SK-N-SH (cell line): ENCODE data around the gene SPG21. TPM values are rescaled to one million over a fixed set of nuclear protein-coding genes. Genes with fewer than 3 reads are reported as not detected.

ENCODE experiments used
- CTCF ChIA-PET: fragments of 300-600, 350-600 bp; formaldehyde crosslinking; extraction: SDS; loops from one replicate; lab custom pipeline; 2021; lab: Yijun Ruan, JAX
- POLR2A ChIA-PET: fragments of 350-600 bp; sonication (Branson Sonifier 250); formaldehyde crosslinking; extraction: SDS; loops from one replicate; lab custom pipeline; 2020; ENCODE audit warnings: antibody characterized with exemption, inconsistent platforms; lab: Yijun Ruan, JAX
- DNase-seq: peaks from one replicate; pipeline ENCODE4 v3.0.0; 2012
- H2AFZ ChIP-seq: fragments of 200-600 bp; sonication (generic); 2 replicates; pipeline ENCODE4 v1.8.1; 2016; ENCODE audit warnings: antibody characterized with exemption, mild to moderate bottlenecking, low read depth
- H3F3A ChIP-seq: fragments of 200-600 bp; sonication (generic); replicated peaks from 2 replicates; pipeline ENCODE3; 2016; ENCODE audit warnings: antibody characterized with exemption, mild to moderate bottlenecking; ENCODE audit not compliant: insufficient read depth
- H3K27ac ChIP-seq, 2 experiments: fragments of 200-500 bp in 1 of 2; fragments of 200-600 bp in 1 of 2; sonication (Bioruptor generic) in 1 of 2; sonication (generic), shearing (Covaris generic) in 1 of 2; 2 replicates each; pipeline versions ENCODE4 v1.5.1 to v1.6.1; 2014 to 2016; ENCODE audit warnings: low read depth in 2 of 2, inconsistent platforms in 1 of 2, low read length in 1 of 2, mild to moderate bottlenecking in 1 of 2, mixed read lengths in 1 of 2
- H3K27me3 ChIP-seq: fragments of 200-600 bp; sonication (generic), shearing (Covaris generic); 2 replicates; pipeline ENCODE4 v1.6.1; 2016; ENCODE audit warnings: mixed run types; ENCODE audit not compliant: insufficient read depth
- H3K36me3 ChIP-seq, 2 experiments: fragments of 200-500 bp in 1 of 2; fragments of 200-600 bp in 1 of 2; sonication (Bioruptor generic) in 1 of 2; sonication (generic) in 1 of 2; replicated peaks in 1 of 2; 2 replicates each; pipeline versions ENCODE3 to v1.5.1; 2014 to 2016; ENCODE audit warnings: low read length in 1 of 2, mild to moderate bottlenecking in 1 of 2; ENCODE audit not compliant: insufficient read depth in 2 of 2, control insufficient read depth in 1 of 2
- H3K4me1 ChIP-seq, 2 experiments: fragments of 200-500 bp in 1 of 2; fragments of 200-600 bp in 1 of 2; sonication (Bioruptor generic) in 1 of 2; sonication (generic), shearing (Covaris generic) in 1 of 2; 2 replicates each; pipeline versions ENCODE4 v1.5.1 to v1.6.1; 2014 to 2016; ENCODE audit warnings: low read depth in 1 of 2, low read length in 1 of 2, mixed run types in 1 of 2; ENCODE audit not compliant: insufficient read depth in 2 of 2, control insufficient read depth in 1 of 2
- H3K4me2 ChIP-seq: fragments of 200-600 bp; sonication (generic), shearing (Covaris generic); 2 replicates; pipeline ENCODE4 v1.6.1; 2017; ENCODE audit warnings: mixed run types
- H3K4me3 ChIP-seq, 2 experiments: fragments of 200-500 bp in 1 of 2; fragments of 200-600 bp in 1 of 2; sonication (Bioruptor generic) in 1 of 2; sonication (generic), shearing (Covaris generic) in 1 of 2; 2 replicates each; pipeline versions ENCODE4 v1.5.1 to v1.8.1; 2014 to 2016; ENCODE audit warnings: low read depth in 2 of 2, inconsistent platforms in 1 of 2, low read length in 1 of 2, mild to moderate bottlenecking in 1 of 2, mixed read lengths in 1 of 2, moderate library complexity in 1 of 2
- H3K79me2 ChIP-seq: fragments of 200-600 bp; sonication (generic); 2 replicates; pipeline ENCODE4 v1.8.1; 2017; ENCODE audit warnings: mild to moderate bottlenecking; ENCODE audit not compliant: insufficient read depth
- H3K9ac ChIP-seq: fragments of 200-600 bp; sonication (generic); 2 replicates; pipeline ENCODE4 v1.6.1; 2017; ENCODE audit warnings: mixed run types
- H3K9me2 ChIP-seq: fragments of 200-600 bp; sonication (generic); 2 replicates; pipeline ENCODE4 v1.6.1; 2017; ENCODE audit warnings: mixed run types
- H3K9me3 ChIP-seq: fragments of 200-600 bp; sonication (generic); 2 replicates; pipeline ENCODE4 v1.6.1; 2017; ENCODE audit warnings: mixed run types, mild to moderate bottlenecking, moderate library complexity
- H4K20me1 ChIP-seq: fragments of 200-600 bp; sonication (generic); 2 replicates; pipeline ENCODE4 v1.6.1; 2017; ENCODE audit warnings: mild to moderate bottlenecking, mixed run types; ENCODE audit not compliant: insufficient read depth
- EZH2phosphoT487 ChIP-seq: fragments of 200-600 bp; sonication (generic); IDR thresholded peaks from 2 replicates; pipeline ENCODE4 v1.6.1; 2017; ENCODE audit warnings: low read depth, mixed run types, mild to moderate bottlenecking, antibody characterized with exemption, moderate library complexity, borderline replicate concordance
- FOXJ3 ChIP-seq: sonication (generic); formaldehyde crosslinking; IDR thresholded peaks from 2 replicates; pipeline ENCODE4 v1.5.1; 2020; ENCODE audit warnings: mild to moderate bottlenecking, missing genetic modification reagents
- FOXM1 ChIP-seq: IDR thresholded peaks from 2 replicates; pipeline ENCODE4 v1.4.0; 2012; ENCODE audit warnings: low read depth, mild to moderate bottlenecking
- GABPA ChIP-seq: IDR thresholded peaks from 2 replicates; pipeline ENCODE4 v1.4.0; 2012; ENCODE audit warnings: low read depth, mild to moderate bottlenecking
- MXI1 ChIP-seq: IDR thresholded peaks from 2 replicates; pipeline ENCODE4 v1.6.1; 2012; ENCODE audit warnings: mild to moderate bottlenecking, low read depth, low read length, improper control_type of control experiment
- NFIC ChIP-seq: IDR thresholded peaks from 2 replicates; pipeline ENCODE4 v1.4.0; 2012; ENCODE audit warnings: borderline replicate concordance
- POLR2AphosphoS5 ChIP-seq: IDR thresholded peaks from 2 replicates; pipeline ENCODE4 v1.6.1; 2012; ENCODE audit warnings: low read depth, low read length
- RAD21 ChIP-seq: IDR thresholded peaks from 2 replicates; pipeline ENCODE4 v1.6.1; 2012; ENCODE audit warnings: mild to moderate bottlenecking, low read length
- RCOR1 ChIP-seq: fragments of 150-350 bp; IDR thresholded peaks from 2 replicates; pipeline ENCODE4 v1.6.1; 2017; ENCODE audit warnings: antibody characterized with exemption, low read length
- RFX5 ChIP-seq: IDR thresholded peaks from 2 replicates; pipeline ENCODE4 v1.6.1; 2012; ENCODE audit warnings: mild to moderate bottlenecking, improper control_type of control experiment, low read length
- RXRA ChIP-seq: IDR thresholded peaks from 2 replicates; pipeline ENCODE4 v1.4.0; 2012; ENCODE audit warnings: low read depth, mild to moderate bottlenecking, borderline replicate concordance
- SIN3A ChIP-seq: IDR thresholded peaks from 2 replicates; pipeline ENCODE4 v1.6.1; 2012; ENCODE audit warnings: low read depth, mild to moderate bottlenecking, low read length, moderate library complexity, borderline replicate concordance
- SMC3 ChIP-seq: IDR thresholded peaks from 2 replicates; pipeline ENCODE4 v1.6.1; 2012; ENCODE audit warnings: low read depth, low read length, improper control_type of control experiment
- TCF12 ChIP-seq: IDR thresholded peaks from 2 replicates; pipeline ENCODE4 v1.4.0; 2012
- TEAD4 ChIP-seq: IDR thresholded peaks from 2 replicates; pipeline ENCODE4 v1.4.0; 2012; ENCODE audit warnings: mild to moderate bottlenecking, borderline replicate concordance; ENCODE audit not compliant: insufficient read depth
- YY1 ChIP-seq: IDR thresholded peaks from 2 replicates; pipeline ENCODE4 v1.4.0; 2012; ENCODE audit warnings: low read depth, mild to moderate bottlenecking
- WGBS: methylation state at CpG from one replicate; pipeline ENCODE4 v1.1.6; 2017; ENCODE audit warnings: low lambda C conversion rate; 5-methylcytosine and 5-hydroxymethylcytosine counted together
- polyA plus RNA-seq, 3 experiments: library from polyadenylated mRNA; depleted of rRNA; stranded (reverse); fragments of >200 nt; gene quantifications; 2 replicates each; pipeline ENCODE4 v1.2.3, GENCODE V29; 2012
- TF ChIP-seq, protein P1 (sequence below): IDR thresholded peaks from 2 replicates; pipeline ENCODE4 v1.4.0; 2012; ENCODE audit warnings: low read depth
- TF ChIP-seq, protein P2 (sequence below): IDR thresholded peaks from 2 replicates; pipeline ENCODE4; 2012
- TF ChIP-seq, protein P3 (sequence below): fragments of 200-600 bp; sonication (generic); IDR thresholded peaks from 2 replicates; pipeline ENCODE4 v1.6.1; 2017; ENCODE audit warnings: antibody characterized with exemption, mild to moderate bottlenecking, moderate library complexity
- TF ChIP-seq, protein P4 (sequence below): IDR thresholded peaks from 2 replicates; pipeline ENCODE4 v1.4.0; 2012; ENCODE audit warnings: low read depth, borderline replicate concordance
- TF ChIP-seq, protein P5 (sequence below): IDR thresholded peaks from 2 replicates; pipeline ENCODE4 v1.4.0; 2012; ENCODE audit warnings: low read depth, borderline replicate concordance

Gene SPG21
- polyA plus RNA-seq, 1 of the 3 experiments (the other 2 are of a cell fraction) = 56.5 TPM

DNA sequence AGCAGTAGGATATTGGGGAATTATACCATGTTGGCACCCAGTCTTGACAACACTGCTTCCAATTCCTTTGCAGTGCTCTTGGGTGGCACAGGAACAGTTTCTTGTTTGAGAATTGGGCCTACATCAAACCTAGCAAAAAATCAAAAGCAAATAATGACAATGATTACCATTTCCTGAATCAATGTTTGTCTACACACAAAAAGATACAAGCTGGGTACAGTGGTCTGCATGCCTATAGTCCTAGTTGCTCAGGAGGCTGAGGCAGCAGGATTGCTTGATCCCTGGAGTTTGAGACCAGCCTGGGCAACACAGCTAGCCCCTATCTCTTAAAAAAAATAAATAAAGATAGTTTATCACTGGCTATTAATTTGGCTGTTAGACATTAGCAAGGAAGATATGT is 31.8 kb upstream of the SPG21 start:
- peaks cover 54 to 76% of the 10 kb centered on the region in 2 experiments for H3K36me3 ChIP-seq
- POLR2A ChIA-PET = no interaction called here

DNA sequence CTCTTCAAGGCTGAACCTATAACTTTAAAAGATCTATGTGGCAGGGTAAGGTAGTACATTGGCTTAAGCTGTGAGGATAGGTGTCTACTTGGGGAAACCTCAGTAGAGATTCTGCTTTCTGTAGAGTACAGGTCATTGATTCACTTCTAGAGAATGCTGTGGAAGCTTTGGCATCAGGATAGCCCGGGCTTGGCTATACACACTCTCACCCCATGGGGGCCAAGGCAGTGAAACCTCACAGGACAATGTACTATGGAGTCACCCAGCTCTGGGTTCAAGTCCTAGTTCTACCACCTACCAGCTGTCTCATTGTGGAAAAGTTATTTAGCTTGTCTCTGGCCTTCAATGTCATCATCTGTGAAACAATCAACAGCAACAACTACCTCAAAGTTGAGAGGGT is 30.7 kb upstream of the SPG21 start:
- Histone ChIP-seq H3K9me2 (no peaks in the 10 kb centered on the region), H3K27me3 (no peaks in the 10 kb centered on the region), H3F3A (peaks cover 9% of the 10 kb centered on the region), H3K4me1 (no peaks in the 10 kb centered on the region), H2AFZ (no peak overlapping the region), H4K20me1 (no peaks in the 10 kb centered on the region), H3K27ac (no peak overlapping the region), H3K9me3 (no peaks in the 10 kb centered on the region), H3K36me3 (peaks cover 52 to 86% of the 10 kb centered on the region in 2 experiments), H3K9ac (no peak overlapping the region), H3K4me3 (no peak overlapping the region), H3K79me2 (no peaks in the 10 kb centered on the region), H3K4me2 (no peak overlapping the region)
- no peak for DNase-seq
- ChIA-PET POLR2A (no interaction called here), CTCF (interaction anchor here (1.3 to 1.8 kb wide), 2 partner anchors 13 to 15 kb away, joined by 4 to 5 read pairs; no protein-coding TSS in a partner anchor)
- 64% methylated on average over 1 of the region's 1 CpG for WGBS
- TF ChIP-seq, protein P1, sequence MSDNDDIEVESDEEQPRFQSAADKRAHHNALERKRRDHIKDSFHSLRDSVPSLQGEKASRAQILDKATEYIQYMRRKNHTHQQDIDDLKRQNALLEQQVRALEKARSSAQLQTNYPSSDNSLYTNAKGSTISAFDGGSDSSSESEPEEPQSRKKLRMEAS = no peak
- no peak for TF ChIP-seq RFX5
- no peak for TF ChIP-seq TEAD4
- TF ChIP-seq, protein P2, sequence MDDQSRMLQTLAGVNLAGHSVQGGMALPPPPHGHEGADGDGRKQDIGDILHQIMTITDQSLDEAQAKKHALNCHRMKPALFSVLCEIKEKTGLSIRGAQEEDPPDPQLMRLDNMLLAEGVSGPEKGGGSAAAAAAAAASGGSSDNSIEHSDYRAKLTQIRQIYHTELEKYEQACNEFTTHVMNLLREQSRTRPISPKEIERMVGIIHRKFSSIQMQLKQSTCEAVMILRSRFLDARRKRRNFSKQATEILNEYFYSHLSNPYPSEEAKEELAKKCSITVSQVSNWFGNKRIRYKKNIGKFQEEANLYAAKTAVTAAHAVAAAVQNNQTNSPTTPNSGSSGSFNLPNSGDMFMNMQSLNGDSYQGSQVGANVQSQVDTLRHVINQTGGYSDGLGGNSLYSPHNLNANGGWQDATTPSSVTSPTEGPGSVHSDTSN = no peak
- no peak for TF ChIP-seq SIN3A
- no peak for TF ChIP-seq FOXJ3 (CRISPR knock-in tag)
- TF ChIP-seq RAD21 = no peak
- TF ChIP-seq TCF12 = no peak
- TF ChIP-seq RCOR1 = no peak
- TF ChIP-seq MXI1 = no peak
- TF ChIP-seq SMC3 = no peak
- TF ChIP-seq, protein P3, sequence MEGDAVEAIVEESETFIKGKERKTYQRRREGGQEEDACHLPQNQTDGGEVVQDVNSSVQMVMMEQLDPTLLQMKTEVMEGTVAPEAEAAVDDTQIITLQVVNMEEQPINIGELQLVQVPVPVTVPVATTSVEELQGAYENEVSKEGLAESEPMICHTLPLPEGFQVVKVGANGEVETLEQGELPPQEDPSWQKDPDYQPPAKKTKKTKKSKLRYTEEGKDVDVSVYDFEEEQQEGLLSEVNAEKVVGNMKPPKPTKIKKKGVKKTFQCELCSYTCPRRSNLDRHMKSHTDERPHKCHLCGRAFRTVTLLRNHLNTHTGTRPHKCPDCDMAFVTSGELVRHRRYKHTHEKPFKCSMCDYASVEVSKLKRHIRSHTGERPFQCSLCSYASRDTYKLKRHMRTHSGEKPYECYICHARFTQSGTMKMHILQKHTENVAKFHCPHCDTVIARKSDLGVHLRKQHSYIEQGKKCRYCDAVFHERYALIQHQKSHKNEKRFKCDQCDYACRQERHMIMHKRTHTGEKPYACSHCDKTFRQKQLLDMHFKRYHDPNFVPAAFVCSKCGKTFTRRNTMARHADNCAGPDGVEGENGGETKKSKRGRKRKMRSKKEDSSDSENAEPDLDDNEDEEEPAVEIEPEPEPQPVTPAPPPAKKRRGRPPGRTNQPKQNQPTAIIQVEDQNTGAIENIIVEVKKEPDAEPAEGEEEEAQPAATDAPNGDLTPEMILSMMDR = no peak
- TF ChIP-seq, protein P4, sequence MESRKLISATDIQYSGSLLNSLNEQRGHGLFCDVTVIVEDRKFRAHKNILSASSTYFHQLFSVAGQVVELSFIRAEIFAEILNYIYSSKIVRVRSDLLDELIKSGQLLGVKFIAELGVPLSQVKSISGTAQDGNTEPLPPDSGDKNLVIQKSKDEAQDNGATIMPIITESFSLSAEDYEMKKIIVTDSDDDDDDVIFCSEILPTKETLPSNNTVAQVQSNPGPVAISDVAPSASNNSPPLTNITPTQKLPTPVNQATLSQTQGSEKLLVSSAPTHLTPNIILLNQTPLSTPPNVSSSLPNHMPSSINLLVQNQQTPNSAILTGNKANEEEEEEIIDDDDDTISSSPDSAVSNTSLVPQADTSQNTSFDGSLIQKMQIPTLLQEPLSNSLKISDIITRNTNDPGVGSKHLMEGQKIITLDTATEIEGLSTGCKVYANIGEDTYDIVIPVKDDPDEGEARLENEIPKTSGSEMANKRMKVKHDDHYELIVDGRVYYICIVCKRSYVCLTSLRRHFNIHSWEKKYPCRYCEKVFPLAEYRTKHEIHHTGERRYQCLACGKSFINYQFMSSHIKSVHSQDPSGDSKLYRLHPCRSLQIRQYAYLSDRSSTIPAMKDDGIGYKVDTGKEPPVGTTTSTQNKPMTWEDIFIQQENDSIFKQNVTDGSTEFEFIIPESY = no peak
- no peak for TF ChIP-seq YY1

More for the DNA sequence above, 31.8 kb upstream of the SPG21 start:
- H3K79me2 ChIP-seq = no peaks in the 10 kb centered on the region
- no peak overlapping the region for H3K4me3 ChIP-seq
- H3K27ac ChIP-seq = no peak overlapping the region
- H3K9me2 ChIP-seq = no peaks in the 10 kb centered on the region
- no peaks in the 10 kb centered on the region for H4K20me1 ChIP-seq
- no peaks in the 10 kb centered on the region for H3K4me1 ChIP-seq
- CTCF ChIA-PET = interaction anchor here (1.4 to 1.8 kb wide), 2 partner anchors 16 to 80 kb away, joined by 3 to 4 read pairs; no protein-coding TSS in a partner anchor
- no peak overlapping the region for H2AFZ ChIP-seq
- TF ChIP-seq, protein P2 = no peak
- TF ChIP-seq FOXM1 = no peak
- TF ChIP-seq, protein P1 = no peak
- TF ChIP-seq RFX5 = no peak
- no peak for TF ChIP-seq RCOR1
- no peak for TF ChIP-seq RXRA
- no peak for TF ChIP-seq SMC3
- TF ChIP-seq SIN3A = no peak
- TF ChIP-seq TEAD4 = no peak
- TF ChIP-seq EZH2phosphoT487 = no peak
- TF ChIP-seq GABPA = no peak
- TF ChIP-seq POLR2AphosphoS5 = no peak
- TF ChIP-seq NFIC = no peak
- TF ChIP-seq, protein P5, sequence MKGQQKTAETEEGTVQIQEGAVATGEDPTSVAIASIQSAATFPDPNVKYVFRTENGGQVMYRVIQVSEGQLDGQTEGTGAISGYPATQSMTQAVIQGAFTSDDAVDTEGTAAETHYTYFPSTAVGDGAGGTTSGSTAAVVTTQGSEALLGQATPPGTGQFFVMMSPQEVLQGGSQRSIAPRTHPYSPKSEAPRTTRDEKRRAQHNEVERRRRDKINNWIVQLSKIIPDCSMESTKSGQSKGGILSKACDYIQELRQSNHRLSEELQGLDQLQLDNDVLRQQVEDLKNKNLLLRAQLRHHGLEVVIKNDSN = no peak
- no peak for DNase-seq
- H3K9ac ChIP-seq = no peak overlapping the region
- no peaks in the 10 kb centered on the region for H3K27me3 ChIP-seq
- H3F3A ChIP-seq = peaks cover 9% of the 10 kb centered on the region
- no peak overlapping the region for H3K4me2 ChIP-seq
- no peaks in the 10 kb centered on the region for H3K9me3 ChIP-seq
